SHP77 treated with DMSO at 0.1 percent for 48 hours (cell line): ENCODE results near the gene DBP.
A peak's percentile ranks its signal among the peaks of the same experiment; 100 is the strongest.
"Not testable (repeated sequence)": the region's sequence is repeated elsewhere in the genome, so short reads cannot be mapped to it uniquely, and the experiment has no call there.

Source experiments
- DNase-seq: peaks from one replicate; lab custom pipeline; 2025; lab: John Stamatoyannopoulos, UW

Gene DBP

GRCh38 chr19:48636859-48637448 lies at the start of gene DBP:
Gene DBP (minus strand): TSS chr19:48637379. CDS start chr19:48636994, 385 bp downstream.
- DNase-seq = no peak

GRCh38 chr19:48686637-48687036 lies 49.5 kb upstream of the DBP start:
- DNase-seq = not testable (repeated sequence)

- DNase-seq = no peak
These were observed 48.9 kb upstream of the DBP start for GRCh38 chr19:48686088-48686487.

- no peak for DNase-seq
These were observed 48.4 kb upstream of the DBP start for GRCh38 chr19:48685583-48685982.

GRCh38 chr19:48683349-48683748 lies 46.2 kb upstream of the DBP start:
- DNase-seq = no peak

GRCh38 chr19:48681127-48681470 lies 43.9 kb upstream of the DBP start:
- DNase-seq = no peak

- DNase-seq = no peak
These were observed 43.4 kb upstream of the DBP start for GRCh38 chr19:48680436-48681126.

- DNase-seq = not testable (repeated sequence)
These were observed 42.8 kb upstream of the DBP start for GRCh38 chr19:48680006-48680405.

GRCh38 chr19:48678201-48678600 lies 41.0 kb upstream of the DBP start:
- DNase-seq = no peak

GRCh38 chr19:48676887-48677286 lies 39.7 kb upstream of the DBP start:
- no peak for DNase-seq

GRCh38 chr19:48676487-48676886 lies 39.3 kb upstream of the DBP start:
- no peak for DNase-seq

GRCh38 chr19:48674921-48675824 lies 38.0 kb upstream of the DBP start:
- peak; percentile 79 for DNase-seq

- no peak for DNase-seq
These were observed 37.1 kb upstream of the DBP start for GRCh38 chr19:48674216-48674809.

GRCh38 chr19:48673436-48674100 lies 36.4 kb upstream of the DBP start:
- DNase-seq = no peak

- DNase-seq = no peak
These were observed 35.8 kb upstream of the DBP start, which contains the start of gene NTN5 for GRCh38 chr19:48672994-48673393. Gene NTN5 (minus strand): TSS chr19:48673017. CDS start chr19:48670986, 2,031 bp downstream.

GRCh38 chr19:48671446-48671995 lies 34.3 kb upstream of the DBP start:
- no peak for DNase-seq

GRCh38 chr19:48670699-48671445 lies 33.7 kb upstream of the DBP start:
- DNase-seq = no peak

GRCh38 chr19:48669903-48670668 lies 32.9 kb upstream of the DBP start:
- no peak for DNase-seq

- DNase-seq = no peak
These were observed 31.6 kb upstream of the DBP start for GRCh38 chr19:48668761-48669160.

- DNase-seq = no peak
These were observed 31.2 kb upstream of the DBP start for GRCh38 chr19:48668332-48668731.
